ENCODE measurements around the gene OR10H3. TPM values are rescaled to one million over a fixed set of nuclear protein-coding genes. Genes with fewer than 3 reads are reported as not detected.
"Not testable (repeated sequence)": the region's sequence is repeated elsewhere in the genome, so short reads cannot be mapped to it uniquely, and the experiment has no call there.

The OR10H3 gene
- total RNA-seq, 1 donor from 2014 or later: not detected

- no peak for DNase-seq (ENCODE audit: low read depth in 2 of 2)
Observed at GRCh38 chr19:15776991-15777970, 39.5 kb downstream of the OR10H3 start.

- DNase-seq (ENCODE audit: low read depth in 2 of 2): no peak
Observed at GRCh38 chr19:15779756-15780476, 42.1 kb downstream of the OR10H3 start.

- DNase-seq (ENCODE audit: low read depth in 2 of 2): no peak
Observed at GRCh38 chr19:15780610-15781418, 43.0 kb downstream of the OR10H3 start.

GRCh38 chr19:15781661-15782060 is 43.9 kb downstream of the OR10H3 start:
- DNase-seq (ENCODE audit: low read depth in 2 of 2): no peak

GRCh38 chr19:15782211-15782610 is 44.4 kb downstream of the OR10H3 start:
- DNase-seq (ENCODE audit: low read depth in 2 of 2): no peak

GRCh38 chr19:15782896-15783295 is 45.1 kb downstream of the OR10H3 start:
- DNase-seq (ENCODE audit: low read depth in 2 of 2): not testable (repeated sequence)

- no peak for DNase-seq (ENCODE audit: low read depth in 2 of 2)
Observed at GRCh38 chr19:15787611-15788155, 49.9 kb downstream of the OR10H3 start, which contains the start of gene OR10H5. TSS of gene OR10H5 (plus strand) at chr19:15787661. CDS start at chr19:15794049, 6,388 bp downstream.

- no peak for DNase-seq (ENCODE audit: low read depth in 2 of 2)
Observed at GRCh38 chr19:15788594-15789270, 50.9 kb downstream of the OR10H3 start.

- no peak for DNase-seq (ENCODE audit: low read depth in 2 of 2)
Observed at GRCh38 chr19:15790096-15790495, 52.3 kb downstream of the OR10H3 start.

Other genes starting within 250 kb of the OR10H3 start
- not detected in 2 replicates for gene CYP4F22, start 229.5 kb upstream of the OR10H3 start, total RNA-seq
- not detected in 2 replicates for gene CYP4F8, start 122.8 kb upstream of the OR10H3 start, total RNA-seq
- gene CYP4F3, start 97.1 kb upstream of the OR10H3 start, total RNA-seq: not detected in 2 replicates
- gene CYP4F12, start 64.9 kb upstream of the OR10H3 start, total RNA-seq: not detected in 2 replicates
- not detected in 2 replicates for gene OR10H2, start 10.0 kb upstream of the OR10H3 start, total RNA-seq
- gene OR10H5, start 49.7 kb downstream of the OR10H3 start, total RNA-seq: not detected in 2 replicates
- not detected in 2 replicates for gene OR10H1, start 77.7 kb downstream of the OR10H3 start, total RNA-seq
- not detected in 2 replicates for gene CYP4F2, start 160.1 kb downstream of the OR10H3 start, total RNA-seq
- not detected in 2 replicates for gene CYP4F11, start 196.5 kb downstream of the OR10H3 start, total RNA-seq
- not detected in 2 replicates for gene OR10H4, start 211.0 kb downstream of the OR10H3 start, total RNA-seq